Astrocyte (in vitro differentiated cells and primary cell): ENCODE data around the gene IFITM5.
"Not testable (repeated sequence)": the region's sequence is repeated elsewhere in the genome, so short reads cannot be mapped to it uniquely, and the experiment has no call there.

ENCODE experiments used
- CTCF ChIP-seq: IDR thresholded peaks from 2 replicates; pipeline ENCODE4 v1.5.1; 2011; ENCODE audit warnings: low read depth, mild to moderate bottlenecking, inconsistent platforms, low read length, moderate library complexity; ENCODE audit not compliant: insufficient read depth
- EZH2 ChIP-seq: IDR thresholded peaks from 2 replicates; pipeline ENCODE4 v1.6.1; 2012; ENCODE audit warnings: mild to moderate bottlenecking, low read length, inconsistent platforms; ENCODE audit not compliant: insufficient read depth

- not testable (repeated sequence) for TF ChIP-seq CTCF, EZH2
Measured at GRCh38 chr11:286977-287820, 12.1 kb downstream of the IFITM5 start.
